Natural killer cell treated with Interleukin-12 subunit alpha and Interleukin-12 subunit beta and Interleukin-15 and Interleukin-18, amount 100 ng/mL, for 72 hours (primary cell): Measurements from ENCODE around the gene PSMD4. TPM values are rescaled to one million over a fixed set of nuclear protein-coding genes. Genes with fewer than 3 reads are reported as not detected.
"Not testable (repeated sequence)": the region's sequence is repeated elsewhere in the genome, so short reads cannot be mapped to it uniquely, and the experiment has no call there.

Experiments
- ATAC-seq, 2 donors: fragments of 150-1000 bp; cut with Tn5 transposase in 1 of 2; sonication (Bioruptor Pico), chemical (Tn5 transposase) in 1 of 2; 2 replicates each; pipeline ENCODE4 v1.10.0; 2021
- DNase-seq: peaks from one replicate; pipeline ENCODE4 v3.0.0; 2022; ENCODE audit warnings: low spot score
- H3K27ac Mint-ChIP-seq, 2 donors: 1 replicate in 1 of 2; 2 replicates in 1 of 2; pipeline ENCODE4 v1.8.0; 2022; ENCODE audit warnings: mixed read lengths in 2 of 2, mild to moderate bottlenecking in 1 of 2, moderate library complexity in 1 of 2
- H3K27me3 Mint-ChIP-seq, 2 donors: 1 replicate in 1 of 2; 2 replicates in 1 of 2; pipeline ENCODE4 v1.8.0; 2022; ENCODE audit warnings: mixed read lengths in 2 of 2
- H3K36me3 Mint-ChIP-seq: one replicate; pipeline ENCODE4 v1.8.0; 2022; ENCODE audit warnings: mixed read lengths
- H3K4me1 Mint-ChIP-seq, 2 donors: 1 replicate in 1 of 2; 2 replicates in 1 of 2; pipeline ENCODE4 v1.8.0; 2022; ENCODE audit warnings: low read depth in 2 of 2, mixed read lengths in 2 of 2, mild to moderate bottlenecking in 1 of 2
- H3K4me3 Mint-ChIP-seq: one replicate; pipeline ENCODE4 v1.8.0; 2022; ENCODE audit warnings: mixed read lengths
- H3K9me3 Mint-ChIP-seq: 2 replicates; pipeline ENCODE4 v1.8.0; 2022; ENCODE audit warnings: mixed read lengths
- total RNA-seq, 2 donors: library from RNA; stranded (reverse); gene quantifications; one replicate each; pipeline ENCODE4 v1.2.3, GENCODE V29; 2022

PSMD4 gene
- 100 to 1,000 TPM; 193 to 235 TPM for total RNA-seq

GRCh38 chr1:151254217-151255213 is at the start of gene PSMD4:
Gene PSMD4, plus strand, starts transcription at chr1:151254734. Its CDS starts 49 bp downstream, at chr1:151254783.
- H3K4me1 Mint-ChIP-seq, result peaks cover 23 to 25% of the 10 kb centered on the region in 2 donors
- DNase-seq, result peak; percentile 93
- peaks cover 5% of the 10 kb centered on the region for H3K36me3 Mint-ChIP-seq
- H3K27me3 Mint-ChIP-seq, result no peaks in the 10 kb centered on the region
- H3K27ac Mint-ChIP-seq, result peak within 1 kb of the TSS; percentile 91 to 97
- no peaks in the 10 kb centered on the region for H3K9me3 Mint-ChIP-seq
- peak within 1 kb of the TSS; percentile 97 for H3K4me3 Mint-ChIP-seq
- peak; percentile 97 to 99 for ATAC-seq

- not testable (repeated sequence) for H3K27ac Mint-ChIP-seq
These were observed 49.1 kb upstream of the PSMD4 start for GRCh38 chr1:151205381-151205965.

GRCh38 chr1:151210830-151211229 is 43.7 kb upstream of the PSMD4 start:
- H3K27ac Mint-ChIP-seq, result peak overlapping the region in 1 of 2 donors; percentile 21

More at GRCh38 chr1:151205381-151205965, 49.1 kb upstream of the PSMD4 start:
- not testable (repeated sequence) for H3K27me3 Mint-ChIP-seq, H3K4me1 Mint-ChIP-seq, H3K4me3 Mint-ChIP-seq, DNase-seq, H3K36me3 Mint-ChIP-seq, H3K9me3 Mint-ChIP-seq, ATAC-seq

GRCh38 chr1:151211972-151212705 is 42.4 kb upstream of the PSMD4 start:
- peaks cover 11 to 15% of the 10 kb centered on the region in 2 donors for H3K4me1 Mint-ChIP-seq
- no peaks in the 10 kb centered on the region for H3K9me3 Mint-ChIP-seq
- no peaks in the 10 kb centered on the region for H3K36me3 Mint-ChIP-seq
- H3K27ac Mint-ChIP-seq, result peak overlapping the region in 1 of 2 donors; percentile 53
- no peak overlapping the region for H3K4me3 Mint-ChIP-seq
- H3K27me3 Mint-ChIP-seq, result no peaks in the 10 kb centered on the region
- ATAC-seq, result no peak
- no peak for DNase-seq

More at GRCh38 chr1:151210830-151211229, 43.7 kb upstream of the PSMD4 start:
- H3K4me3 Mint-ChIP-seq, result no peak overlapping the region
- no peaks in the 10 kb centered on the region for H3K9me3 Mint-ChIP-seq
- ATAC-seq (no peak), DNase-seq (no peak)
- H3K27me3 Mint-ChIP-seq, result no peaks in the 10 kb centered on the region
- H3K4me1 Mint-ChIP-seq, result peaks cover 10 to 12% of the 10 kb centered on the region in 2 donors
- H3K36me3 Mint-ChIP-seq, result no peaks in the 10 kb centered on the region

GRCh38 chr1:151213560-151213959 is 41.0 kb upstream of the PSMD4 start:
- DNase-seq, result no peak
- Mint-ChIP-seq H3K4me1 (peaks cover 11 to 15% of the 10 kb centered on the region in 2 donors), H3K36me3 (no peaks in the 10 kb centered on the region), H3K4me3 (no peak overlapping the region), H3K27ac (peak overlapping the region in 1 of 2 donors; percentile 17), H3K27me3 (no peaks in the 10 kb centered on the region), H3K9me3 (no peaks in the 10 kb centered on the region)
- ATAC-seq, result no peak

GRCh38 chr1:151221616-151222015 is 32.9 kb upstream of the PSMD4 start:
- Mint-ChIP-seq H3K4me3 (no peak overlapping the region), H3K9me3 (no peaks in the 10 kb centered on the region), H3K27ac (no peak overlapping the region), H3K27me3 (no peaks in the 10 kb centered on the region), H3K36me3 (no peaks in the 10 kb centered on the region), H3K4me1 (peaks cover 3 to 6% of the 10 kb centered on the region in 2 donors)
- DNase-seq, result no peak
- no peak for ATAC-seq

- H3K4me3 Mint-ChIP-seq, result no peak overlapping the region
- DNase-seq (no peak), ATAC-seq (no peak)
- no peaks in the 10 kb centered on the region for H3K27me3 Mint-ChIP-seq
- peaks cover 3 to 5% of the 10 kb centered on the region in 2 donors for H3K4me1 Mint-ChIP-seq
- H3K27ac Mint-ChIP-seq, result no peak overlapping the region
- no peaks in the 10 kb centered on the region for H3K9me3 Mint-ChIP-seq
- H3K36me3 Mint-ChIP-seq, result no peaks in the 10 kb centered on the region
These were observed 32.4 kb upstream of the PSMD4 start for GRCh38 chr1:151222130-151222529.

- no peaks in the 10 kb centered on the region for H3K27me3 Mint-ChIP-seq
- H3K4me3 Mint-ChIP-seq, result no peak overlapping the region
- H3K9me3 Mint-ChIP-seq, result no peaks in the 10 kb centered on the region
- peaks cover 37% of the 10 kb centered on the region for H3K36me3 Mint-ChIP-seq
- H3K27ac Mint-ChIP-seq, result no peak overlapping the region
- no peak for ATAC-seq
- DNase-seq, result no peak
- peaks cover 0 to 3% of the 10 kb centered on the region in 2 donors for H3K4me1 Mint-ChIP-seq
These were observed 19.3 kb upstream of the PSMD4 start for GRCh38 chr1:151235235-151235634.

- no peak for ATAC-seq
- DNase-seq, result no peak
- peaks cover 0 to 3% of the 10 kb centered on the region in 2 donors for H3K4me1 Mint-ChIP-seq
- H3K27me3 Mint-ChIP-seq, result no peaks in the 10 kb centered on the region
- peak overlapping the region in 1 of 2 donors; percentile 12 for H3K27ac Mint-ChIP-seq
- peaks cover 37% of the 10 kb centered on the region for H3K36me3 Mint-ChIP-seq
- H3K4me3 Mint-ChIP-seq, result no peak overlapping the region
- H3K9me3 Mint-ChIP-seq, result no peaks in the 10 kb centered on the region
These were observed 16.7 kb upstream of the PSMD4 start for GRCh38 chr1:151237678-151238466.

- H3K36me3 Mint-ChIP-seq, result peaks cover 43% of the 10 kb centered on the region
- H3K9me3 Mint-ChIP-seq, result no peaks in the 10 kb centered on the region
- H3K27ac Mint-ChIP-seq, result no peak overlapping the region
- ATAC-seq (no peak), DNase-seq (no peak)
- peaks cover 0 to 3% of the 10 kb centered on the region in 2 donors for H3K4me1 Mint-ChIP-seq
- no peak overlapping the region for H3K4me3 Mint-ChIP-seq
- no peaks in the 10 kb centered on the region for H3K27me3 Mint-ChIP-seq
These were observed 16.1 kb upstream of the PSMD4 start for GRCh38 chr1:151238467-151238739.

- Mint-ChIP-seq H3K27me3 (no peaks in the 10 kb centered on the region), H3K27ac (peak overlapping the region in 1 of 2 donors; percentile 52), H3K4me1 (no peaks in the 10 kb centered on the region), H3K36me3 (peaks cover 44% of the 10 kb centered on the region), H3K4me3 (no peak overlapping the region), H3K9me3 (no peaks in the 10 kb centered on the region)
- ATAC-seq, result no peak
- DNase-seq, result no peak
These were observed 12.1 kb upstream of the PSMD4 start for GRCh38 chr1:151242442-151242841.

- DNase-seq (no peak), ATAC-seq (no peak)
- H3K27me3 Mint-ChIP-seq, result no peaks in the 10 kb centered on the region
- no peaks in the 10 kb centered on the region for H3K9me3 Mint-ChIP-seq
- H3K27ac Mint-ChIP-seq, result no peak overlapping the region
- H3K36me3 Mint-ChIP-seq, result peaks cover 42% of the 10 kb centered on the region
- H3K4me3 Mint-ChIP-seq, result no peak overlapping the region
- H3K4me1 Mint-ChIP-seq, result no peaks in the 10 kb centered on the region
These were observed 10.8 kb upstream of the PSMD4 start for GRCh38 chr1:151243683-151244216.

GRCh38 chr1:151246786-151247185 is 7.7 kb upstream of the PSMD4 start:
- no peak for DNase-seq
- no peak for ATAC-seq
- H3K4me1 Mint-ChIP-seq, result peaks cover 0 to 2% of the 10 kb centered on the region in 2 donors
- peaks cover 42% of the 10 kb centered on the region for H3K36me3 Mint-ChIP-seq
- no peak overlapping the region for H3K4me3 Mint-ChIP-seq
- H3K9me3 Mint-ChIP-seq, result no peaks in the 10 kb centered on the region
- H3K27ac Mint-ChIP-seq, result no peak overlapping the region
- no peaks in the 10 kb centered on the region for H3K27me3 Mint-ChIP-seq
